HEK293T (cell line): ENCODE results near the gene PKNOX2.

Source experiments
- CTCF ChIA-PET: fragments of 350-600 bp; formaldehyde crosslinking; extraction: SDS; loops from one replicate; lab custom pipeline; 2021; ENCODE audit warnings: antibody characterized with exemption, inconsistent platforms; lab: Yijun Ruan, JAX
- POLR2A ChIA-PET: fragments of 350-600 bp; formaldehyde crosslinking; extraction: SDS; loops from one replicate; lab custom pipeline; 2020; ENCODE audit warnings: antibody characterized with exemption, inconsistent platforms; lab: Yijun Ruan, JAX
- DNase-seq: peaks from one replicate; pipeline ENCODE4 v3.0.0; 2012; ENCODE audit warnings: mixed read lengths; ENCODE audit errors: extremely low spot score
- ARNT ChIP-seq: fragments of 450-650 bp; IDR thresholded peaks from 2 replicates; pipeline ENCODE4 v1.6.1; 2017; ENCODE audit warnings: mild to moderate bottlenecking
- BHLHE40 ChIP-seq: fragments of 450-650 bp; IDR thresholded peaks from 2 replicates; pipeline ENCODE4 v1.6.1; 2016; ENCODE audit warnings: mild to moderate bottlenecking, moderate library complexity, borderline replicate concordance
- CTBP1 ChIP-seq: fragments of 450-650 bp; IDR thresholded peaks from 2 replicates; pipeline ENCODE4 v1.6.1; 2016; ENCODE audit warnings: borderline replicate concordance
- ELF4 ChIP-seq: fragments of 450-650 bp; IDR thresholded peaks from 2 replicates; pipeline ENCODE4 v1.6.1; 2017; ENCODE audit warnings: antibody characterized with exemption
- FOXA1 ChIP-seq: fragments of 450-650 bp; IDR thresholded peaks from 2 replicates; pipeline ENCODE4 v1.6.1; 2016; ENCODE audit warnings: mild to moderate bottlenecking
- FOXK2 ChIP-seq: fragments of 450-650 bp; IDR thresholded peaks from 2 replicates; pipeline ENCODE4 v1.6.1; 2016; ENCODE audit warnings: mild to moderate bottlenecking
- FOXM1 ChIP-seq: fragments of 450-650 bp; IDR thresholded peaks from 2 replicates; pipeline ENCODE4 v1.6.1; 2017; ENCODE audit warnings: mild to moderate bottlenecking, borderline replicate concordance
- HDGF ChIP-seq: fragments of 450-650 bp; IDR thresholded peaks from 2 replicates; pipeline ENCODE4 v1.6.1; 2017; ENCODE audit warnings: antibody characterized with exemption, borderline replicate concordance
- L3MBTL2 ChIP-seq: fragments of 450-650 bp; conservative IDR thresholded peaks from 2 replicates; pipeline ENCODE4 v1.6.1; 2016; ENCODE audit warnings: mild to moderate bottlenecking
- LEF1 ChIP-seq: fragments of 450-650 bp; IDR thresholded peaks from 2 replicates; pipeline ENCODE4 v1.6.1; 2017; ENCODE audit warnings: mild to moderate bottlenecking, borderline replicate concordance
- NFRKB ChIP-seq: fragments of 450-650 bp; IDR thresholded peaks from 2 replicates; pipeline ENCODE4 v1.6.1; 2016; ENCODE audit warnings: mild to moderate bottlenecking, moderate library complexity
- SP1 ChIP-seq: fragments of 450-650 bp; IDR thresholded peaks from 2 replicates; pipeline ENCODE4 v1.6.1; 2017
- SUZ12 ChIP-seq: fragments of 450-650 bp; IDR thresholded peaks from 2 replicates; pipeline ENCODE4 v1.6.1; 2016; ENCODE audit warnings: mild to moderate bottlenecking
- TARDBP ChIP-seq: fragments of 450-650 bp; IDR thresholded peaks from 2 replicates; pipeline ENCODE4 v1.6.1; 2016
- ZNF384 ChIP-seq: fragments of 450-650 bp; IDR thresholded peaks from 2 replicates; pipeline ENCODE4 v1.6.1; 2016
- TF ChIP-seq, protein P1 (sequence below): fragments of 450-650 bp; IDR thresholded peaks from 2 replicates; pipeline ENCODE4 v1.6.1; 2016

Gene PKNOX2

DNA sequence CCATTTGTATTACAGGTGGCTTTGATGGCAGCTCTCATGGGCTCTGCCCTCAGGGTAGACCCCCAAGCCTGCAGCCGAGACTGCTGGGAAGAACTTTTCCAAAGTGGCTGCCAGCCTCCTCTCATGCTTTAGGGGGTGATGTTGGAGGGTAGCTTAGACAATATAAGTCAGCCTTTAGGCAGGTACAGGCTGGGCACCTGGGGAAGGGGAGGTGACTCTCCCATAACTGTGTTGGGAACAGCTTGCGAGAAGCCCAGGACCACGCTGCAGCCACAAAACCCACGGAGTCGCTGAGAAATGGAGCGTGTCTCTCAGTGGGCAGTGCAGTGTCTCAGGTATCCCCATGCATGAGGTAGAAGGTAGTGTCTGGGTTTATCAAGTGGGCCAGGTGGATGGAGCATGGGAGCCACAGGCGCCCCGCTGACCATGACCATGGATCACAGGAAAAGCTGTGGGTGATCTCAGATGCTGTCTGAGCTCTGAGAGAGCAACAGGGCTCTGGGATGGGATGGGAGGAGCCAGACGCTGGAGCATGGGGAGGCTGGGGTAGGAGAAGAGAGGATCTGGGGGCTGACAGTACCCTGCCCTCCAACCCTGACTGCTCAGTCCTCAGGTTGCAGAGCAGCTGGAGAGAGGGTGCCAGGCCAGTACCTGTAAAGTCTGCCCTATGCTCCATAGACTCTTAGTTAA is 216.3 kb downstream of the PKNOX2 start:
- ChIA-PET POLR2A (no interaction called here), CTCF (no interaction called here)
- TF ChIP-seq FOXK2, result no peak
- no peak for TF ChIP-seq BHLHE40
- no peak for TF ChIP-seq NFRKB
- no peak for TF ChIP-seq L3MBTL2
- TF ChIP-seq FOXA1, result no peak
- no peak for TF ChIP-seq CTBP1
- TF ChIP-seq SUZ12, result no peak
- TF ChIP-seq LEF1, result no peak
- TF ChIP-seq TARDBP, result no peak
- TF ChIP-seq ELF4, result no peak
- no peak for TF ChIP-seq HDGF
- no peak for TF ChIP-seq ZNF384
- TF ChIP-seq, protein P1, sequence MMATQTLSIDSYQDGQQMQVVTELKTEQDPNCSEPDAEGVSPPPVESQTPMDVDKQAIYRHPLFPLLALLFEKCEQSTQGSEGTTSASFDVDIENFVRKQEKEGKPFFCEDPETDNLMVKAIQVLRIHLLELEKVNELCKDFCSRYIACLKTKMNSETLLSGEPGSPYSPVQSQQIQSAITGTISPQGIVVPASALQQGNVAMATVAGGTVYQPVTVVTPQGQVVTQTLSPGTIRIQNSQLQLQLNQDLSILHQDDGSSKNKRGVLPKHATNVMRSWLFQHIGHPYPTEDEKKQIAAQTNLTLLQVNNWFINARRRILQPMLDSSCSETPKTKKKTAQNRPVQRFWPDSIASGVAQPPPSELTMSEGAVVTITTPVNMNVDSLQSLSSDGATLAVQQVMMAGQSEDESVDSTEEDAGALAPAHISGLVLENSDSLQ, result no peak
- DNase-seq, result no peak

- TF ChIP-seq SUZ12 (no peak), FOXM1 (no peak), BHLHE40 (no peak), FOXK2 (no peak), L3MBTL2 (no peak), ZNF384 (no peak), NFRKB (no peak), FOXA1 (no peak), ARNT (no peak), SP1 (no peak), TARDBP (no peak), LEF1 (no peak), CTBP1 (no peak), ELF4 (no peak), HDGF (no peak)
- TF ChIP-seq, protein P1, result no peak
- POLR2A ChIA-PET, result no interaction called here
- CTCF ChIA-PET, result no interaction called here
- no peak for DNase-seq
These were observed 217.0 kb downstream of the PKNOX2 start for GRCh38 chr11:125381499-125382044.

DNA sequence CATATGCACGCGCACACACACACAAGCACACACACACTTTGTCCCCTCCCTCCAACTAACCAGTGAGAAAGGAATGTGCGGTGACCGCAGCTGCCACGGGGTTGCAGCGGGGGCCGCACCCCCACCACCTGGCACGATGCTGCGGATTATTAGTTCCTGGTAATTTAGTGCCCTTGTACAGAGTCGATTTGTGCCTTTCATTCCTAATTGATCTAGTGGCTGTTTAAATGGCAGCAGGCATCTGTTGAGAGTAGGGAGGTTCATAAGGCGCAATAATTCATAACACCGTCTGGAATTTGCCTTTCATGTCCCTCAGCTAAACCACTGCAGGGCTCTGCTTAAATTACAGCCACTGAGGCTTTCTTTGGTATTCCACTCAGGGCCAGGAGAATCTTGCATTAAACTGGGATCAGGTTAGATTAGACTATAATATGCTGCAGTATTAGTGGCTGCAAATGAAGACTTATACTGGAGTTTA is 217.8 kb downstream of the PKNOX2 start:
- DNase-seq, result no peak
- ChIA-PET CTCF (no interaction called here), POLR2A (no interaction called here)
- TF ChIP-seq FOXM1, result no peak
- TF ChIP-seq BHLHE40, result no peak
- TF ChIP-seq, protein P1, result no peak
- no peak for TF ChIP-seq SP1
- no peak for TF ChIP-seq TARDBP
- no peak for TF ChIP-seq LEF1
- no peak for TF ChIP-seq HDGF
- TF ChIP-seq FOXK2, result no peak
- TF ChIP-seq CTBP1, result no peak
- TF ChIP-seq SUZ12, result no peak
- no peak for TF ChIP-seq L3MBTL2
- no peak for TF ChIP-seq ELF4
- TF ChIP-seq NFRKB, result no peak

GRCh38 chr11:125382822-125383221 is 218.3 kb downstream of the PKNOX2 start:
- no peak for DNase-seq
- ChIA-PET POLR2A (no interaction called here), CTCF (no interaction called here)
- no peak for TF ChIP-seq NFRKB

DNA sequence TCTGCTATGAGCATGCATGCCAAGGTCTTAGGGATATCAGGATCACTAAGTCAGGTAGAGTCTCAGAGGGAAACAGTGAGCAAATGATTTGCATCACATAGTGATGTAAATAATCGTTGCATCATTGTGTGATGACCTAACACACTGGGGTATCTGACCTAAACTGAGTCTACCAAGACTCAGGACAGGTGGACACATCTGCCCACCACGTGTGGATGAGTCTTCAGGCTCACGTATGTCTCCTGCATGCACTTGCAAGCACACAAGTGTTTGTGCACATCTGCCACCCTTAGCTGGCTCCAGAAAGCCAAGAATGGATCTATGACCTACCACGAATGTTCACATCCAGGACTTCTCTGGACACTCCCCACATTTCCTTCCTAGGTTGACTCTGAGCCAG is 220.3 kb downstream of the PKNOX2 start:
- DNase-seq, result no peak
- CTCF ChIA-PET, result no interaction called here

More for the DNA sequence above, 220.3 kb downstream of the PKNOX2 start:
- POLR2A ChIA-PET, result no interaction called here
- no peak for TF ChIP-seq SUZ12
- TF ChIP-seq ARNT, result no peak
- no peak for TF ChIP-seq HDGF
- TF ChIP-seq BHLHE40, result no peak
- no peak for TF ChIP-seq L3MBTL2
- TF ChIP-seq LEF1, result no peak
- TF ChIP-seq TARDBP, result no peak
- TF ChIP-seq NFRKB, result no peak
- no peak for TF ChIP-seq FOXM1
- TF ChIP-seq FOXA1, result no peak
- no peak for TF ChIP-seq SP1
- TF ChIP-seq, protein P1, result no peak
- no peak for TF ChIP-seq ZNF384
- no peak for TF ChIP-seq ELF4
- TF ChIP-seq CTBP1, result no peak
- TF ChIP-seq FOXK2, result no peak
